Astrocyte (in vitro differentiated cells and primary cell): ENCODE data around the gene SQSTM1.

Source experiments
- CTCF ChIP-seq: IDR thresholded peaks from 2 replicates; pipeline ENCODE4 v1.5.1; 2011; ENCODE audit warnings: low read depth, mild to moderate bottlenecking, inconsistent platforms, low read length, moderate library complexity; ENCODE audit not compliant: insufficient read depth
- EZH2 ChIP-seq: IDR thresholded peaks from 2 replicates; pipeline ENCODE4 v1.6.1; 2012; ENCODE audit warnings: mild to moderate bottlenecking, low read length, inconsistent platforms; ENCODE audit not compliant: insufficient read depth

GRCh38 chr5:179866241-179867078 lies 45.8 kb downstream of the SQSTM1 start:
- TF ChIP-seq CTCF (no peak), EZH2 (no peak)
